Neural progenitor cell (in vitro differentiated cells): ENCODE results near the gene UBAP1. TPM values are rescaled to one million over a fixed set of nuclear protein-coding genes. Genes with fewer than 3 reads are reported as not detected.

Source experiments
- DNase-seq: peaks from one replicate; pipeline ENCODE4 v3.0.0-alpha.2; 2016; ENCODE audit warnings: low spot score
- H2AFZ ChIP-seq: fragments of 200-600 bp; sonication (generic); replicated peaks from 2 replicates; pipeline ENCODE4 v1.6.1; 2016; ENCODE audit warnings: antibody characterized with exemption
- H3F3A ChIP-seq: fragments of 200-600 bp; sonication (generic); 2 replicates; pipeline ENCODE4 v1.6.1; 2016; ENCODE audit warnings: antibody characterized with exemption, low read depth
- H3K27ac ChIP-seq: fragments of 200-600 bp; sonication (generic); 2 replicates; pipeline ENCODE4 v1.5.1; 2016; ENCODE audit warnings: mild to moderate bottlenecking
- H3K27me3 ChIP-seq: fragments of 200-600 bp; sonication (generic); 2 replicates; pipeline ENCODE4 v1.6.1; 2016; ENCODE audit warnings: mild to moderate bottlenecking, moderate library complexity
- H3K36me3 ChIP-seq: fragments of 200-600 bp; sonication (generic); 2 replicates; pipeline ENCODE4 v1.5.1; 2016
- H3K4me1 ChIP-seq: fragments of 200-600 bp; sonication (generic); 2 replicates; pipeline ENCODE4 v1.6.1; 2016; ENCODE audit warnings: mixed run types
- H3K4me2 ChIP-seq: fragments of 200-600 bp; sonication (generic); 2 replicates; pipeline ENCODE4 v1.6.1; 2016
- H3K4me3 ChIP-seq: fragments of 200-600 bp; sonication (generic); 2 replicates; pipeline ENCODE4 v1.5.1; 2016
- H3K79me2 ChIP-seq: fragments of 200-600 bp; sonication (generic); 2 replicates; pipeline ENCODE4 v1.6.1; 2016; ENCODE audit warnings: low read depth
- H3K9ac ChIP-seq: fragments of 200-600 bp; sonication (generic); 2 replicates; pipeline ENCODE4 v1.6.1; 2016
- H3K9me3 ChIP-seq: fragments of 200-600 bp; sonication (generic); 2 replicates; pipeline ENCODE4 v1.5.1; 2016; ENCODE audit warnings: low read depth
- H4K20me1 ChIP-seq: fragments of 200-600 bp; sonication (generic); 2 replicates; pipeline ENCODE4 v1.6.1; 2016; ENCODE audit warnings: low read depth
- H3K27ac Mint-ChIP-seq: 3 replicates; pipeline ENCODE4 v1.8.0; 2021; ENCODE audit warnings: mixed read lengths
- H3K27me3 Mint-ChIP-seq: 2 replicates; pipeline ENCODE4 v1.8.0; 2022; ENCODE audit warnings: low read depth, mild to moderate bottlenecking, inconsistent platforms, moderate library complexity, mixed read lengths; ENCODE audit not compliant: insufficient read depth
- H3K36me3 Mint-ChIP-seq: 3 replicates; pipeline ENCODE4 v1.8.0; 2021; ENCODE audit warnings: mixed read lengths
- H3K4me1 Mint-ChIP-seq: 3 replicates; pipeline ENCODE4 v1.8.0; 2021; ENCODE audit warnings: mixed read lengths
- H3K4me3 Mint-ChIP-seq: 3 replicates; pipeline ENCODE4 v1.8.0; 2021; ENCODE audit warnings: mild to moderate bottlenecking, moderate library complexity, mixed read lengths
- H3K9me3 Mint-ChIP-seq: 3 replicates; pipeline ENCODE4 v1.8.0; 2020; ENCODE audit warnings: mixed read lengths
- EZH2 ChIP-seq: fragments of 200-600 bp; sonication (generic); IDR thresholded peaks from 2 replicates; pipeline ENCODE4 v1.6.1; 2017; ENCODE audit warnings: antibody characterized with exemption, mild to moderate bottlenecking, moderate library complexity
- EZH2phosphoT487 ChIP-seq: fragments of 200-600 bp; sonication (generic); IDR thresholded peaks from 2 replicates; pipeline ENCODE4 v1.6.1; 2017; ENCODE audit warnings: antibody characterized with exemption
- total RNA-seq: library from RNA; depleted of rRNA; stranded (reverse); fragments of >200 nt; gene quantifications from 2 replicates; pipeline ENCODE4 v1.2.3, GENCODE V29; 2015; ENCODE audit warnings: low replicate concordance
- TF ChIP-seq, protein P1 (sequence below): fragments of 200-600 bp; sonication (generic); IDR thresholded peaks from 2 replicates; pipeline ENCODE4 v1.5.1; 2017; ENCODE audit warnings: antibody characterized with exemption, mild to moderate bottlenecking

UBAP1 gene
- total RNA-seq = 21.7 and 24.0 TPM in 2 replicates

DNA sequence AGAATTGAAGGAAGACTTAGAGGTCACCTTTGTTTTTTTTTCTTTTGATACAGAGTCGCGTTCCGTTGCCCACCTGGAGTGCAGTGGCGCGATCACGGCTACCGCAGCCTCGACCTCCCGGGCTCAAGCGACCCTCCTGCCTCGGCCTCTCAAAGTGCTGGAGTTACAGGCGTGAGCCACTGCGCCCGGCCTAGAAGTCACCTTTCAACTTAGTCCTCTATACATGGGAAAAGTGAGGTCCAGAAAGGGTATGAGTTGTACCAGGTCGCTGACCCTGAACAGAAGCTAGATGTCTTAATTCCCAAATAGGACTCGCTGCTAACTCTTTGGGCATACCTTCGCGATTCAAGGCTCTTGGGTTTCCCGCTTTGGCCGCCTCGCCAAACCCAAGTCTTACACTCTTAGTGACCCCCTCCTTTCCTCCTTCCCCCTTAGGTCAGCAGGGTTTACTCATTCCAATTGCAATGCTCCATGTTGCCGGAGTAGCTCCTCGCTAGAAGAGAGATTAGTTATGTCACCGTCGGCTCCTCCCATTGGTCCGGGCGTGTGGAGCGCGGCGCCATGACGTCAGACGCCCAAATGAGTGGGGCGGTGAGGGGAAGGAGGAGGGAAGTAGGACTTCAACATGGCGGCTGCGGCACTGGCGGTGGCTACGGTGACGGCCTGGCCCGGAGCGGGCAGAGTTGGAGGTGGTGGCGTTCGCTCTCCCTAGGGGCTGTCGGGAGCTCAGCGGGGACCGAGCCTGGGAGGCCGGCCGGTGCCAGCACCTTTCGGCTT, at the start of gene UBAP1:
TSS of gene UBAP1 (plus strand) at position 608 of the 777 bp plus-strand sequence. CDS start 41,872 bp downstream, outside the sequence.
- no peaks in the 10 kb centered on the region for H3K9me3 ChIP-seq
- H3K27ac Mint-ChIP-seq = peak within 1 kb of the TSS; percentile 98
- H3K36me3 Mint-ChIP-seq = no peaks in the 10 kb centered on the region
- peaks cover 57% of the 10 kb centered on the region for H3K79me2 ChIP-seq
- H3K4me3 ChIP-seq = peak within 1 kb of the TSS; percentile 89
- peak within 1 kb of the TSS; percentile 86 for H3K9ac ChIP-seq
- DNase-seq = peak; percentile 99
- peaks cover 13% of the 10 kb centered on the region for H3F3A ChIP-seq
- no peaks in the 10 kb centered on the region for H3K36me3 ChIP-seq
- H3K4me3 Mint-ChIP-seq = peak within 1 kb of the TSS; percentile 95
- TF ChIP-seq, protein P1, sequence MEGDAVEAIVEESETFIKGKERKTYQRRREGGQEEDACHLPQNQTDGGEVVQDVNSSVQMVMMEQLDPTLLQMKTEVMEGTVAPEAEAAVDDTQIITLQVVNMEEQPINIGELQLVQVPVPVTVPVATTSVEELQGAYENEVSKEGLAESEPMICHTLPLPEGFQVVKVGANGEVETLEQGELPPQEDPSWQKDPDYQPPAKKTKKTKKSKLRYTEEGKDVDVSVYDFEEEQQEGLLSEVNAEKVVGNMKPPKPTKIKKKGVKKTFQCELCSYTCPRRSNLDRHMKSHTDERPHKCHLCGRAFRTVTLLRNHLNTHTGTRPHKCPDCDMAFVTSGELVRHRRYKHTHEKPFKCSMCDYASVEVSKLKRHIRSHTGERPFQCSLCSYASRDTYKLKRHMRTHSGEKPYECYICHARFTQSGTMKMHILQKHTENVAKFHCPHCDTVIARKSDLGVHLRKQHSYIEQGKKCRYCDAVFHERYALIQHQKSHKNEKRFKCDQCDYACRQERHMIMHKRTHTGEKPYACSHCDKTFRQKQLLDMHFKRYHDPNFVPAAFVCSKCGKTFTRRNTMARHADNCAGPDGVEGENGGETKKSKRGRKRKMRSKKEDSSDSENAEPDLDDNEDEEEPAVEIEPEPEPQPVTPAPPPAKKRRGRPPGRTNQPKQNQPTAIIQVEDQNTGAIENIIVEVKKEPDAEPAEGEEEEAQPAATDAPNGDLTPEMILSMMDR = no peak
- TF ChIP-seq EZH2phosphoT487 = no peak
- TF ChIP-seq EZH2 = no peak
- H2AFZ ChIP-seq = peak within 1 kb of the TSS; percentile 100
- no peaks in the 10 kb centered on the region for H3K9me3 Mint-ChIP-seq
- peaks cover 17% of the 10 kb centered on the region for H4K20me1 ChIP-seq
- H3K27me3 ChIP-seq = no peaks in the 10 kb centered on the region
- peaks cover 12% of the 10 kb centered on the region for H3K4me1 ChIP-seq
- peak within 1 kb of the TSS; percentile 95 for H3K27ac ChIP-seq
- H3K4me2 ChIP-seq = peak within 1 kb of the TSS; percentile 91
- peaks cover 16% of the 10 kb centered on the region for H3K4me1 Mint-ChIP-seq
- H3K27me3 Mint-ChIP-seq = peaks cover 3% of the 10 kb centered on the region

DNA sequence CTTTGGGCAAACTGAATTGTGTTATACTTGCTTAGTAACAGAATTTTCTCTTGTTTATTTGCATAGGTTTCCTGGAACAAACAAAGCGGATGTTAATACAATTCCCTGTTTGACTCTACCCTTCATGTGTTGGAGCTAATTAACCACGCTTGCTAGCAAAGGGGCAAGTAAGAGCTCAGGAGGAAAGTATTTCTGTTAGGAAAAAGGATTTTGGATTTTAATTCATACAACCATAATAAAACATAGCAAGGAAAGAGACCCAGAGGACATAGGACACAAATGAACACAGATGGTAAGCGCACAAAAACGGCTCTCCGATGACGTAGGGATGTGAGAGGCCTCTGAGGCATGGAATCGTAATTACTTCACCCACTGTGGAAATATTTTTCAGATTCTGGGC, 47.3 kb upstream of the UBAP1 start:
- Mint-ChIP-seq H3K4me1 (peaks cover 18% of the 10 kb centered on the region), H3K27ac (no peak overlapping the region), H3K27me3 (peaks cover 4% of the 10 kb centered on the region), H3K4me3 (no peak overlapping the region), H3K36me3 (peaks cover 1% of the 10 kb centered on the region), H3K9me3 (peaks cover 4% of the 10 kb centered on the region)
- no peaks in the 10 kb centered on the region for H3K27me3 ChIP-seq
- peaks cover 8% of the 10 kb centered on the region for H3F3A ChIP-seq
- no peaks in the 10 kb centered on the region for H3K79me2 ChIP-seq
- no peaks in the 10 kb centered on the region for H4K20me1 ChIP-seq
- H3K4me1 ChIP-seq = peaks cover 6% of the 10 kb centered on the region
- H3K4me3 ChIP-seq = no peak overlapping the region
- DNase-seq = no peak
- no peak overlapping the region for H3K9ac ChIP-seq
- no peaks in the 10 kb centered on the region for H3K36me3 ChIP-seq
- H3K4me2 ChIP-seq = no peak overlapping the region
- H2AFZ ChIP-seq = no peak overlapping the region
- H3K27ac ChIP-seq = no peak overlapping the region
- TF ChIP-seq, protein P1 = no peak
- no peak for TF ChIP-seq EZH2
- TF ChIP-seq EZH2phosphoT487 = no peak
- H3K9me3 ChIP-seq = no peaks in the 10 kb centered on the region

DNA sequence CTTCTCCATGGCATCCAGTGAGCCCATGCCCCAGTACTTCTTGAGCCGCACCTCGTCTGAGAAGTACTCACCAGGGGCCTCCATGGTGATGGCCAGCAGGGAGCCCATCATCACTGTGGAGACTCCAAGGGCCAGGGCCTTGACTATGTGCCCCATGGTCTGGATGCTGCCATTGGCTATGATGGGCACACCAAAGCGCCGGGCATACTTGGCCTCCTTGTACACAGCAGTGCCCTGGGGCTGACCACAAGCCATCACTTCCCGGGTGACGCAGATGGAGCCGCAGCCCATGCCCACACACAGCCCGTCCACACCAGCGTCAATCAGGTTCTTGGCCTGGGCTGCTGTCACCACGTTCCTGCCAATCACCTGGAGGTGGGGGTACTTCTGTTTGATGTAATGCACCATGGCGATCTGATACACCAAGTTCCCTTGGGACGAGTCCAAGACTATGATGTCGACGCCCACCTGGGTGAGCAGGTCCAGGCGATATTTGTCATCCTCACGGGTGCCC, 45.4 kb upstream of the UBAP1 start:
- TF ChIP-seq, protein P1 = no peak

More for the DNA sequence above, 45.4 kb upstream of the UBAP1 start:
- Histone ChIP-seq H4K20me1 (no peaks in the 10 kb centered on the region), H3K9me3 (no peaks in the 10 kb centered on the region), H3K27ac (no peak overlapping the region), H3F3A (no peaks in the 10 kb centered on the region), H2AFZ (no peak overlapping the region), H3K36me3 (no peaks in the 10 kb centered on the region), H3K4me2 (no peak overlapping the region), H3K27me3 (no peaks in the 10 kb centered on the region), H3K79me2 (no peaks in the 10 kb centered on the region), H3K9ac (no peak overlapping the region), H3K4me1 (no peaks in the 10 kb centered on the region), H3K4me3 (no peak overlapping the region)
- H3K27me3 Mint-ChIP-seq = peaks cover 4% of the 10 kb centered on the region
- peaks cover 4% of the 10 kb centered on the region for H3K9me3 Mint-ChIP-seq
- no peak overlapping the region for H3K27ac Mint-ChIP-seq
- H3K4me3 Mint-ChIP-seq = no peak overlapping the region
- DNase-seq = no peak
- peaks cover 1% of the 10 kb centered on the region for H3K36me3 Mint-ChIP-seq
- peaks cover 7% of the 10 kb centered on the region for H3K4me1 Mint-ChIP-seq
